LNCAP (cell line): ENCODE results near the gene SH3RF3.

Experiments used
- TF ChIP-seq, protein P1 (sequence below): fragments of 450-650 bp; IDR thresholded peaks from 2 replicates; pipeline ENCODE4 v1.5.1; 2017; ENCODE audit warnings: mild to moderate bottlenecking

Gene SH3RF3

DNA sequence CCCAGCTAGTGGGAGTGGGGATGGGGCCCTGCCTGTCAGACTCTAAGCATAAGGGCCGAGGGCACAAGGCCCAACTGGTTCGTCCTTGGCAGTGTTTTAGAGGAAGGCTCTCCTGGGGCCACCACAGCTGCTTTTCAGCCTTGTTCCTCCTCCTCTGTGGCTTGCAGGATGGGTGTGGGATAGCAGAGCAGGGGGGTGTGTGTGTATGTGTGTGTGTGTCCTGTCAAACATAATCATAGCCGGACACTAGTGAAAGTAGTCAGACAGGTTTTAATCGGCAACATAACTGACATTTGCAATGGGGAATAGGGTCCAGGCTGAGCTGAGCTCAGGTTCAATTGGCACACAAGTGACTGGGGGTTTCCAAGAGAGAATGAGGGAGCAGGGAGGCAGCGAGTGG, 370.6 kb downstream of the SH3RF3 start:
- TF ChIP-seq, protein P1, sequence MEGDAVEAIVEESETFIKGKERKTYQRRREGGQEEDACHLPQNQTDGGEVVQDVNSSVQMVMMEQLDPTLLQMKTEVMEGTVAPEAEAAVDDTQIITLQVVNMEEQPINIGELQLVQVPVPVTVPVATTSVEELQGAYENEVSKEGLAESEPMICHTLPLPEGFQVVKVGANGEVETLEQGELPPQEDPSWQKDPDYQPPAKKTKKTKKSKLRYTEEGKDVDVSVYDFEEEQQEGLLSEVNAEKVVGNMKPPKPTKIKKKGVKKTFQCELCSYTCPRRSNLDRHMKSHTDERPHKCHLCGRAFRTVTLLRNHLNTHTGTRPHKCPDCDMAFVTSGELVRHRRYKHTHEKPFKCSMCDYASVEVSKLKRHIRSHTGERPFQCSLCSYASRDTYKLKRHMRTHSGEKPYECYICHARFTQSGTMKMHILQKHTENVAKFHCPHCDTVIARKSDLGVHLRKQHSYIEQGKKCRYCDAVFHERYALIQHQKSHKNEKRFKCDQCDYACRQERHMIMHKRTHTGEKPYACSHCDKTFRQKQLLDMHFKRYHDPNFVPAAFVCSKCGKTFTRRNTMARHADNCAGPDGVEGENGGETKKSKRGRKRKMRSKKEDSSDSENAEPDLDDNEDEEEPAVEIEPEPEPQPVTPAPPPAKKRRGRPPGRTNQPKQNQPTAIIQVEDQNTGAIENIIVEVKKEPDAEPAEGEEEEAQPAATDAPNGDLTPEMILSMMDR: no peak

DNA sequence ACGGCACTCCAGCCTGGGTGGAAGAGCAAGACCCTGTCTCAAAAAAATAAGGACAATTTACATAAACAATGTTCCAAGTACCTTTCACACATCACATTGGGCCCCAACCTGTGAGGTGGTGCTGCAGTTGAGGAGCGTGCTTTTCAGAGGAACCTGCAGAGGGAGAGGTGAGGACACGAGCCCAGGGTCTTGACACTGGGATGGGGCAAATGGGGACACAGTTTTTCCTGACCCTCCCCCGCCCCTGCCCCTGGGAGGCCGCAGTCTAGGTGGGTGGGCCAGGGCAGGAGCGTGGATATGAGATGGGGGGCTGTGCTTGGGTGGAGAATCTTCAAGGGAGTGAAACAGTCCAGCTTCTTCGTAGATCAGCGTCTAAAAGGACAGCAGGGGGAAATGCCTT, 371.9 kb downstream of the SH3RF3 start:
- TF ChIP-seq, protein P1: no peak

DNA sequence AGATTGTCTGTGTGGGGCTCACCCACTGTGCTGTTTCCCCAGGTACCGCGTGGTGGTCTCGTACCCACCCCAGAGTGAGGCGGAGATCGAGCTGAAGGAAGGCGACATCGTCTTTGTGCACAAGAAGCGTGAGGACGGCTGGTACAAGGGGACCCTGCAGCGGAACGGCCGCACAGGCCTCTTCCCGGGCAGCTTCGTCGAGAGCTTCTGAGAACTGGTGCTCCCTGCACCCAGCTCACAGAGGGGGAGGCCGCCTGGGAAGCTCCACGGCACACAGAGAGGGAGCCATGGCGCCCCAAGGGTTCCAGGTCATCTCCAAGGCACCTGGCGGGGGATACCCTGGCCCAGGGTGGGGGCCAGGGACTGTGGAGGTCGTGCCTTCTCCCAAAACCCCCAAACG, 372.5 kb downstream of the SH3RF3 start:
- TF ChIP-seq, protein P1: no peak

DNA sequence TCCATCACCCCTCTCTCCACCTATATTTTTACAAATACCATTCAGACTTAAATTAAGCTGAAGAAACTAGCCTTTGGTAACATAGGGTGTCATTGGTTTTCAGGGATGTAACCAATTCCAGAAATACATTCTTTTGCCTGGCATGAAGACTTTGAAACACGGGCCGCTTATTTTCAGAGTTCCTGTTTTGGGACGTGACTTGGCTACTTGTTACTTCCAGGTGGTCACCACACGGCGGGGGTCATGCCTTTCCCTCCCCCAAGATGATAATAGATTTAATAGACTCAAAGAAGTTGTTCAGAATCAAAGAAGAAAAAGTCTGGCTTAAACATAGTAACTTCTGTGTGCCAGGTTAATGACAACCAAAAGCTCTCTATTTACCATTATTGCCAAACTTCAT, 374.2 kb downstream of the SH3RF3 start:
- TF ChIP-seq, protein P1: no peak

DNA sequence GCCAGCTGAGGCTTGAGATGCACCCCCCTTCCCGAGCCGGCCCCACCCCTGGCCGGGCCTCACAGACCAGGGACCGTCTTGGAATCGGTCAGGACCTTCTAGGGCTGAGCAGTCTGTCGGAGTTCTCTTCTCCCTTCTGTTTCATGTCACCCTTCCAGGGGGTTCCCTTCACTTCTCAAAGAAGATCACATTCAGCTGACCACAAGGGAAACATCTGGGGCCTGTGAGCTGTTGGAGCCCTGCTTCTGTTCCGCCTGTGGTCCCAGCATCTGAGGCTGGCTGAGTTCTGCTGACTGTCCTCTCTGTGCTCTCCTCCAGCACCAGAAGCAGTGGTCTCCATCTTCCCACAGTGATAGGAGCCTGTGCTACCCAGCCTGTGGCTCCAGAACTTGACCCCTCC, 378.2 kb downstream of the SH3RF3 start:
- TF ChIP-seq, protein P1: no peak

DNA sequence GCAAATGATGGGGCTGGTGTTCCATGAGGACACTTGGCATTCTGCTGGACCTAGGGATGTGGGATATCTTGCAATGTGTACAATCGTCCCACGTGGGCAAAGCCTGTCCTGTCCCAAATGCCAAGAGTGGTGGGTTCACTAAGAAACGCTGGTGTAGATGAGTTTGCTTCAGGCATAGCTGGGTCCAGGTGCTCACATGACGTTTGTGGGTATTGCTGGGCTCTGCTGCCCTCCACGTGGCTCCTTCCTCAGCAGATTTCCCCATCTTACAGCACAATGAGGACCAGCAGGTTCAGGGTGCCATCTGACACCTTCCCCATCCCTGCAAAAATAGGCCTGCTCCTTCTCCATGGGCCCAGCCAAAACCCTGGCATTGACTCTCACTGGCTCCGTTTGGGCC, 378.8 kb downstream of the SH3RF3 start:
- TF ChIP-seq, protein P1: no peak

DNA sequence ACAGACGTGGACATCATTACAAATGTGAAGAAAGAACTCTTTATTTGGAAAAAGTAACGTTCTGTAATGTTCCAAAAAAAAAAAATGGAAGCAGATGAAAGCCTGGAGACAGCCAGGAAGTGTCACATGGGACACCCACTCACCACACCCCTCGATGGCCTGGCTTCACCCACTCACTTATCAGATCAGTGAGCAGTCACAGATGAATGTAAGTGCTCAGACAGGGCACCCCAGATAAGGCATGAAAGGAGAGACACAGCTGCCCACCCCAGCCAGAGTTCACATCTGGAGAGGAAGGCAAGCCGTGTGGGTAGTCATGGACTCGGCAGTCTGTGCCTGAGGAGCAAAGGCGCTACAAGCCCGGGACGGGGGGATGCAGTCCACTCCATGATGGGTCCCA, 379.6 kb downstream of the SH3RF3 start:
- TF ChIP-seq, protein P1: no peak
